ENCODE data around the gene SERPINA1.

The SERPINA1 gene

GRCh38 chr14:94397289-94398181 lies 9.1 kb upstream of the SERPINA1 start:
- no peak for DNase-seq

GRCh38 chr14:94396628-94397225 lies 8.3 kb upstream of the SERPINA1 start:
- no peak for DNase-seq

DNA sequence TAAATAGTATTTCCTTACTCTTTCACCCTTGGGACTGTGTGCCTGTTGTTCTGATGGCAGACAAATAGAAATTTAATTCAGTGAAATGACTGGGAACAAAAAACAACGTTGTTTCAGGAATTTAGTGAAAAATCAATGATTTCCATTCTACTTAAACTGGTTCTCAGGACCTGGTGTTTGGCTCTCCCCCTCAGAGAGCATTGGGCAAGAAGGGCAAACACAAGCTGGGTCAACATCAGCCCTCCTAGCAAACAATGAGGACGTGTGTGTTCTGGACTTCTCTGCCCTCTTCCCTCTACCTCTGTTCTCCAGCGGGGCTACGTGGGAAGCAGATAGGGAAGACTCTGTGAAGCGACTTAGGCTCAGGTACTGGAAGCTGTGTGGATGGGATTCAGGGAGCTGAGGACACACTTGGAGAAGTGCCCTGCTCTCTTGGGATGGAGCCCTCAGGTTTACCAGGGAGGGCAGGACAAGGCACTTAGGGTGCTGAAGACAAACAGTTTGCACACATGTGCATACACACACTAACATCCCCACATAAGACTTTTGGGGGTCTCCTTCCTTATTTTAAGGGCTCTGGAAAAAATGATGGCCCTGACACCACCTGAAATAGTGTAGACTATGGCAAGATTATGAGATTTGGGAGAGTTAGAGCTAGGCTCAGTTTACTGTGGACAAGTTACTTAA lies 7.6 kb upstream of the SERPINA1 start:
- DNase-seq: no peak

DNA sequence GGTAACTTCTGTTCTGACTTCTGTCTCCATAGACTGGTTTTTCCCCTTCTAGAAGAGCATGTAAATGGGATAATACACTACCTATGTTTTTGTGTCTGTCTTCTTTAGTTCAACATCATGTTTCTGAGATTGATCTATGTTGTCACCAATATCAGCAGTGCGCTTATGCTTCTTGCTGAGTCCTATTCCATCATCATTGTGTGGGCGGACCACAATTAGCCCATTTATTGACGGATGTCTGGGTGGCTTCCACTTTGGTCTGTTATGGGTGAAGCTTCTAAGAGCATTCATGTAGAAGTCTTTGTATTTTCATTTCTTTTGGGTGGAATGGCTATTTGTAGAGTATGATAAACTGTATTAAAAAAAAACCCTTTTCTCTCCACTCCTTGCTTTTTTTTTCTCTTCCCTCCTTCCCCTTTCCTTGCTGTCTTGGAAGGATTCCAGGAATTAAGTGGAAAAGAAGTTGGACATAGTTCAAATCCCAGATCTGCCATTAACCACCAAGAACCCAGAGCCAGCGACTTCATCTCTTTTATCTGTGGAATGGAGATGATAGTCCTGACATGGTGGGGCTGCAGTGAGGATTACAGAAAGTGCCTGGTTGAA lies 7.0 kb upstream of the SERPINA1 start:
- DNase-seq: no peak

DNA sequence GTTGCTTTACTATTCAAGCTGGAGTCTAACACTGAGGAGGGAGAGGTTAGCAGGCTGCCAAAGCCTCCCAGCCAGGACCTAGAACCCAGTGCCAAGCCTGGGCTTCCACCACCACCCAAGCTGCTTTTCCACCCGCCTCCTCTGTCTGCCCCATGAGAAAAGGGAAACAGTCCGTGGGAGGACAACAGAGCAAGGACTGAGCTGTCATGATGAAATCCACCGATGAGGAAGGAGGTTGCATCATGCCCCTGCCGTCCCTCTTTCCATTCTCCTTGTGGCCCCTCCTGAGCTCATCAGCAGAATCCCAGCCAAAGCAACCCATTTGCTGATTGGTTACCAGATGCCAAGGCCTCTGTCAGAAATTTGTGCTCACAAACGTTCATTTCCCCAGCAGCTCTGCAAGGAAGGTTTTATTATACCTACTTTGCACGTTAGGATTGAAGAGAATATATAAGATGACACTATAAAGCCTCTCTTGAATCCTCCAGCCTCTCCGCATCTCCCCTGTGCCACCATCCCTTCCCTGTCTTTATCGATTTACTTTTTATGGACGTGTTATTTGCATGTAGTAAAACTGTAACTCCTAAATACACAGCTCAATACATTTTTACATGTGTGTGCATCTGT lies 6.3 kb upstream of the SERPINA1 start:
- DNase-seq: peak; percentile 84 to 92

- DNase-seq: no peak
Observed at GRCh38 chr14:94394025-94394493, 5.7 kb upstream of the SERPINA1 start.

DNA sequence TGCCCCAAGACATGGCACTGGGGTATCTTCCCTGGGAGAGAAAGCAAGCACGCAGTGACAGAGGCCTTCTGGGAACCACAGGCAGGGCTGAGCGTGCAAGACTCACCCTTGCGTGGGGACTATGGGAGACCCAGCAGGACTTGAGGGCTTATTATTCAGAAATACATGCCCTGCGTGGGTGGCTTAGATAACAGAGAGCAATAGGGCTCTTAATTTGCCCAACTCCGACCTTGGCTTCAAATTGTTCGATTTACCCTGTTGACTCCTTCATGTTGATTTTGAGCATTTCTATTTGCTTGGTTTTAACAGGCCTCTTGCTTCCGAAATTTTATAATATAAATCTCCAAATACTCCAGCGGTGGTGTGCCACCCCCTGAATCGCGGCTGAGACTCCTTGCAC lies 5.1 kb upstream of the SERPINA1 start:
- DNase-seq: no peak

GRCh38 chr14:94392510-94392935 lies 4.1 kb upstream of the SERPINA1 start:
- DNase-seq: peak; percentile 89 to 92

DNA sequence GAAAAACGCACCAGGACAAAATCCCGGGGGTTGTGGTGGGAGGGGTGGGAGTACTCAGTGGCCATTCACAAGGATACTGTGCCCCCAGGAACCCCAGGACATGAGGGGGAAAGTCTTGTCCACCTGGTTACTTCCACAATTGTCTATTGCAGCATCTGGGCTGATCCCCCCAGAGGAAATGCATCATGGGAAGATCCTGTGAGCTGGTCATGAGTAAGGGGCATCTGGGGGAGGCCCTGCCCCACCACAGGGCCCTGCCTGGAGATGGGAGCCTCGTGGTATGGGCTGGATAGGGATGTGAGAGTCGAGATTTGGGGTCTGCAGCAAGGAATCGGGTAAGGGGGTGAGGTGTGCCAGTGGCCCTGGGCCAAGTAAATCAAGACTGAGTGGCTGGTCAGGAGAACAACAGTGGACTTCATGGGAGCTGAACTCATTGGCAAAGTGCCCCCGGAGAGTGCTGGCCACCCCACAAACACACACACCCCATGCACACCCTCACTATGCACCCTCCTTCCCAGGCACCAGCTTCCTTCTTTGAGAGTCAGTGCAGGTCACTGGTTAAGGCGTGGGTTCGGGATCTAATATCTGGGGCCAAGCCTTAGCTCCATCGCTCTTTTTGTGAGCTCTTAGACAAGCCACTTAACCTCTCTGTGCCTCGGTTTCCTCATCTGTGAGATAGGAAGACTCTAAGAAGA lies 3.0 kb upstream of the SERPINA1 start:
- DNase-seq: no peak

DNA sequence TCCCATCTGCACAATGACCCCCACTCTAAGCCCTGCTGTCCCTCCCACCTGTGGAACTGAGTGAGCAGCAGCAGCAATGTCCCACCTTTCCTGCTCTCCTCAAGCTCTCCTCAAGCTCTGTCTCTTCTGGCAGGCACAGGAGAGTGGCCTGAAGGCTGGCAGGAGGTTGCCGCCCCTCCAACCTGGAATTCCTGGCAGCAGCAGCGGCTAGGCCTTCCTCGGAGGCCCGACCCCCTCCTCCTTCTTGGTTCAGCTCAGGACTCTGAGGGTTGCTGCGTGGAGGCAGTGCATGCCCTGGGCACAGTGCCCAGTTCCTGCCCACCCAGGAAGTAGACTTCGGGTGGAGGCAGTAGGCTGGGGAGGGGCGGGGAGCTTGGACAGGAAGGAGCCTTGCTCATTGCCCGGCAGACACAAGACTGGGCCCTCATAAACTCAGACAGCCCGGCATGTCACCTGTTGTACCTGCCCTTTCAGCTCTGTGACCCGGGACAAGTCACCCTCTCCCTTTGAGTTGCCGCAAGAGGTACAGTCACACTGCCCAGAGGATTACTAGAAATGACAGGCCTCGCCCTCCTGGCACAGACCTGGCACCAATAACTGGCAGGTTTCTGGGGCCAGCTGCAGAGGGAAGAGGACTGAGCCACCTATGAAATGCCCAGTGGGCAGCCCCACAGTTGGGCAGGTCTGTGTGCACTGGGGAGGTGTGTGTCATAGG lies 2.1 kb upstream of the SERPINA1 start:
- DNase-seq: peak; percentile 35 to 37

DNA sequence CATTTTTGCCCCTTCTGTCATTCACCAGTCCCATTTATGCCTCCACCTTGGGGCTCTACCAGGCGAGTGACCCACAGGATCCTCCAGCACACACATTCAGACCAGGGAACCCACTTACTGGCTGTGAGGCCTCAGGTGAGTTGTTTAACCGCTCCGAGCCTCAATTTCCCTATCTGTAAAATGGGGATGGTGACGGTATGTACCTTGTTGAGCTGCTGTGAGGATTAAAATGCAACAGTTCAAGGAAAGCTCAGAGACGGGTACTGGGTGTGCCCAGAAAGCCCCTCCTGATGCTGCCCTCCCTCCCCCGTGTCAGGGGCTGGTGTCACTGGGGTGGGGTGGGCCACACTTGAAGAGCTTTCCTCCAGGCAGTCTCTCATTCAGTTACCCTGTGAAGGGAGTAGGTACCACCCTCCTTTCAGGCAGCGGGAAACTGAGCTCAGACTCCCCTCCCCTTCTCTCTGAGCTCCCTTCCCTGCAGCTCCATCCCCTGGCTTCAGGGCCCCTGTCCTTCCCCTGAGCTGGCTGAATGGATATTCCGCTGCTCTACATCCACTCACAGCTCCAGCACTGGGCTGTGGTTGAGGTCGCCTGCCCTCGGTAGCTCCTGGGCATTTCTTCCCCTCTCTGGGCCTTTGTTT lies 1.4 kb upstream of the SERPINA1 start:
- no peak for DNase-seq

DNA sequence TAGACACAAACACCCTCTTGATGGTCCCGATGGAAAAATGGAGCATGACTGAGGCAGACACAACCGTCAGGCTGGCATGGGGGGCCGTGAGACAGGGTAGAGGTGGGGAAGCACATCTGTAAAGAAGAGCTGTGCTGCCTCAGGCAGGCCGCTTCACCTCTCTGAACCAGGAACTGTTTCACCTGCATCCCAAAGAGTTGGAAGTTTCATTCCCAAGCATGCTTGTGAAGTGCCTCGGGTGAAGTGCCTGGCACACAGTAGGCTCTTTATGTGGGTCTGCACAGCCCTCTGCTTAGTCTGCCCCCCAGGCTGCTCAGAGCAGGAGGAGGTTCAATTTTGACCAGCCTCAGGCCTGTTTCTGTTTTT lies 685 bp upstream of the SERPINA1 start:
- DNase-seq: no peak

GRCh38 chr14:94388027-94388383 lies 397 bp downstream of the SERPINA1 start:
- DNase-seq: no peak

DNA sequence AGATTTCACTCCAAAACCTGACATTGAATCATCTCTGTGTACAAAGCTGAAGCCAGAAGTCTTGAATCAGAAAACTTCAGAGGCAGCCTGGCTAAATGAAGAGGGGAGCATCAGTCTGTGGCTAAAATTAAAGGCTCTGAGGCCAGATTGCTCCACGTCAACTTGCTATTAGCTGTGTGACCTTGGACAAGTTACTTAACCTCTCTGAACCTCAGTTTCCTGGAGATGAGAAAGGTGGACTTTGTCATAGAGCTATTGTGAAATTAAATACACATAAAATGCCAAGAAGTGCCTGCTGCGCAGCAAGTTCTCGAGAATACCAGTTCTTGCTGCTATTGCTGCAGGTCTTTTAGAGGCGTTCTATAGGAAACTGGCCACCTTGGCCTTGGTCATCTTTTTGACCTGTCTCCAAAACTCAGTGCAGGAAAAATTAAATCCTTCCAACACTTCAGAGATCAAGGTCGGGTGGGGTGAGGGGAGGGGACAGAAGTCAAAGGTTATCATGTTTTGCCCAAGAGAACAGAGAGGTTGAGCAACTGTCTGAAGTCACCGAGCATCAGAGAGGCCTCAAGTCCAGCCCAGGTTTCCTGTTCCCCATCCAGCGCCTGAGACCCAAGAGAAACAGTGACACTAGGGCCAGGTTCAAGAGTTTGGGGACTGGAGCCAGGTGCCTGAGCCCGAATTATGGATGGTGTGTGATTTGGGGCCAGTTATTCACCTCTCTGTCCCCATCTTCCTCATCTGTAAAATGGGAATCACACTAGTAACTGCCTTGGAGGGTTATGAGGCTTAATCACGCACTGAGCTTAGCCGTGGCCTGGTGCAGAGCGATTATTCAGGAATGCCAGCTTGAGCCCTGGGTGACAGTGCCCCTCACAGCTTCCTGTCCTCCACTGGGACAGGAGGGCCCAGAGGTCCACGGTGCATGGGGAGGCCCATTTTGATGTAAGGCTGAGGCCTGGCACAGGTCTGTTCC lies 1.1 kb downstream of the SERPINA1 start:
- no peak for DNase-seq

DNA sequence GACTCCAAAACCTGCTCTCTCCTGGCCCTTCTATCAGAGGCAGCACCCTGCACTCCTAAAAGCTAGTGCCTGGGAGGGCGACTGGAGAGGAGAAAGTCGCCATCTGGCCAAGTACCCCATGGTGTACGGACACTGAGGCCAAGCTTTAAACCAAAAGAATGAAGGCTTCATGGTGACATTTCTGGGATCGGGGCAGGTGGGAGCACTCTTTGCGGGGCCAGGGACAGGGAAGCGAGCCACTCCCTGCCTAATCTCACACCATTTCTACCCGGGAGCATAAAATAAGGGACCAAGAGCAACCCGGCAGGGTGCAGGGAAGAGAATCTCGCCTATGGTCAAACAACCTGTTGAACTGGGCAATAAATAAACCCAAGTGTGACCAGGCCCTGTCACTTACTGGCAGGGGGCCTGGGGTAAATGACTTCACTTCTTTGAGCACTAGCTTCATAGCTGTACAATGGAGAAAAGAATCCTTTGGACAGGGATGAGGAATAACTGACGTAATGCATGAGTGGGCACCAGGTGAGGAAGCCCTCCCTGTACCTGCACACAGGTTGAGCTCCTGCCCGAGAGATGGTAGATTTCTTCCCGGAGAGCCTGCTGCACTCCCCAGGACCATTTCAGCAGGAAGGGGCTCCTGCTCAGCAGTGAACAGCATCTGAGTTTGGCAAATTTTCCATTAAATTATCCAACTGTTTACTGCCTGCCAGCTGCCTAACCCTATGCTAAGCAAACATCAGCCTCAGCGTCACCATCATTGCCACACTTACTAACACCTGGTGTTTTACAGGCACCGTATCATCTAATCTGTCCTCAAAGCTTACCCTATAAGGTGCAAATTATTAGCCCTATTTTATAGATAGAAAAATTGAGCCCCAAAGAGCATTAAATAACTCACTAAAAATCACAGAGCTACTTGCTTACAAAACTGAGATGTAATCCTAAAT lies 2.0 kb downstream of the SERPINA1 start:
- DNase-seq: no peak

DNA sequence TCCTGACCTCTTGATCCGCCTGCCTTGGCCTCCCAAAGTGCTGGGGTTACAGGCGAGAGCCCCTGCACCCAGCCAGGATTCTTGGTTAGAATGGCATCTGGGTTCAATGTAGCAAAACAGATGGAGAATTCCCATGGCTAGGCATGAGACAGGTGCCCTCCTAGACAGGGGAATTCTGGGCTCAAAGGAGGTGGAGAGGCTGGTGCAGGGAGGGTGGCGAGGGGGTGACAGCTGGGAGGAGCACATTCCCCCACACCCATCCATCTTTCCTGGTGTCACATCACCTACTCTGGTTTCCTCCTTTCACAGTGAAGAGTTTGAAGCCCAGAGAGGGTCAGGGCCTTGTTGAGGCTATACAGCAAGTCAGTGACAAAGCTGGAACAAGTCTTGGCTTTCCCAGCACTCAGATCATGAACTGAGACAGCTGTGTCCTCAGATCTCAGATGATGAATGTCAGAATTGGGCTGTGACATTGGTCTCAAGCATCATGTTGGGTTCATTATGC lies 2.8 kb downstream of the SERPINA1 start:
- DNase-seq: no peak

- no peak for DNase-seq
Observed at GRCh38 chr14:94384342-94384741, 4.1 kb downstream of the SERPINA1 start.

DNA sequence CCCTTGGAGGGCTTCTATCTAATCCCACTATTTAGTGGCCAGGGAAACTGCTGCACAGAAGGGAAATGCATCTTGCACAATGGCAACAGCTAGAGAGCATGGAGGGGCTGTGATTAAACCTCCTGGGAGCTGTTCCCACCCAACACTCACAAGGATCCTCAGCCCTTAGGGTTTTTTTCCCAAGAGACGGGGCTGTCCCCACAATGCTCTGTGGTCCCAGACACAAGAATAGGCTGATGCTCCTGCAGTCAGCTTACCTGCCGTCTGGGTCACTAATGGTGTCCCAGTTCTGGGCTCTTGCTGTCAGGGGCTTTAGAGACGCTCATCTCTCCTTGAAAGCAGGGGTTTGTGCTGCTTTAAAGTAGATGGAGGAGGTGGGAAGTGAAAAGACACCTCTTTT lies 4.6 kb downstream of the SERPINA1 start:
- no peak for DNase-seq
